H9 (cell line): ENCODE data around the gene LGALS4. TPM values are rescaled to one million over a fixed set of nuclear protein-coding genes. Genes with fewer than 3 reads are reported as not detected.
"Not testable (repeated sequence)": the region's sequence is repeated elsewhere in the genome, so short reads cannot be mapped to it uniquely, and the experiment has no call there.

Source experiments
- DNase-seq: peaks from one replicate; pipeline ENCODE4 v3.0.0-alpha.2; 2017
- H2AFZ ChIP-seq: one replicate; pipeline ENCODE4 v1.6.1; 2013; ENCODE audit warnings: mild to moderate bottlenecking, low read length, control low read depth, moderate library complexity
- H2AK5ac ChIP-seq: 2 replicates; pipeline ENCODE4 v1.6.1; 2013; ENCODE audit warnings: low read length, control low read depth, mixed read lengths; ENCODE audit not compliant: insufficient read length
- H2BK120ac ChIP-seq: one replicate; pipeline ENCODE4 v1.6.1; 2013; ENCODE audit warnings: low read depth, mild to moderate bottlenecking, low read length, control low read depth, inconsistent platforms; ENCODE audit not compliant: poor library complexity, severe bottlenecking
- H2BK12ac ChIP-seq: 2 replicates; pipeline ENCODE4 v1.6.1; 2013; ENCODE audit warnings: low read length, control low read depth, mixed read lengths, low read depth; ENCODE audit not compliant: insufficient read length
- H2BK15ac ChIP-seq: 2 replicates; pipeline ENCODE4 v1.6.1; 2013; ENCODE audit warnings: low read depth, low read length, control low read depth
- H2BK20ac ChIP-seq: one replicate; pipeline ENCODE4 v1.6.1; 2013; ENCODE audit warnings: low read depth, mild to moderate bottlenecking, low read length, control low read depth, inconsistent platforms; ENCODE audit not compliant: poor library complexity, severe bottlenecking
- H2BK5ac ChIP-seq: 2 replicates; pipeline ENCODE4 v1.6.1; 2013; ENCODE audit warnings: low read length, control low read depth, mixed read lengths; ENCODE audit not compliant: insufficient read length
- H3K14ac ChIP-seq: 2 replicates; pipeline ENCODE4 v1.6.1; 2013; ENCODE audit warnings: low read length, control low read depth; ENCODE audit not compliant: insufficient read depth
- H3K18ac ChIP-seq: 2 replicates; pipeline ENCODE4 v1.6.1; 2013; ENCODE audit warnings: low read depth, mild to moderate bottlenecking, mixed read lengths, low read length, control low read depth; ENCODE audit not compliant: insufficient read length
- H3K23ac ChIP-seq: 2 replicates; pipeline ENCODE4 v1.6.1; 2013; ENCODE audit warnings: low read length, control low read depth, mixed read lengths, low read depth; ENCODE audit not compliant: insufficient read length
- H3K23me2 ChIP-seq: 2 replicates; pipeline ENCODE4 v1.6.1; 2013; ENCODE audit warnings: low read depth, mild to moderate bottlenecking, mixed read lengths, low read length, control low read depth; ENCODE audit not compliant: insufficient read length, poor library complexity, severe bottlenecking
- H3K27ac ChIP-seq: 2 replicates; pipeline ENCODE4 v1.5.1; 2013; ENCODE audit warnings: low read length, control low read depth, mixed read lengths, low read depth; ENCODE audit not compliant: insufficient read length
- H3K27me3 ChIP-seq: 2 replicates; pipeline ENCODE4 v1.6.1; 2013; ENCODE audit warnings: low read length, control low read depth, inconsistent platforms; ENCODE audit not compliant: insufficient read depth
- H3K4ac ChIP-seq: 2 replicates; pipeline ENCODE4 v1.6.1; 2013; ENCODE audit warnings: low read depth, mild to moderate bottlenecking, control low read depth, inconsistent platforms, low read length, moderate library complexity
- H3K4me1 ChIP-seq: 2 replicates; pipeline ENCODE4 v1.6.1; 2013; ENCODE audit warnings: low read length, control low read depth, inconsistent platforms; ENCODE audit not compliant: insufficient read depth
- H3K4me2 ChIP-seq: 2 replicates; pipeline ENCODE4 v1.6.1; 2013; ENCODE audit warnings: low read length, control low read depth, mixed read lengths; ENCODE audit not compliant: insufficient read length, insufficient read depth
- H3K56ac ChIP-seq: 2 replicates; pipeline ENCODE4 v1.6.1; 2013; ENCODE audit warnings: low read depth, mild to moderate bottlenecking, mixed read lengths, low read length, control low read depth; ENCODE audit not compliant: insufficient read length
- H3K79me1 ChIP-seq: 2 replicates; pipeline ENCODE4 v1.6.1; 2013; ENCODE audit warnings: low read depth, mild to moderate bottlenecking, moderate library complexity, low read length, control low read depth, inconsistent platforms; ENCODE audit not compliant: insufficient read depth, poor library complexity, severe bottlenecking
- H3K79me2 ChIP-seq: 2 replicates; pipeline ENCODE4 v1.6.1; 2013; ENCODE audit warnings: low read length, control low read depth, inconsistent platforms; ENCODE audit not compliant: insufficient read depth
- H3K9ac ChIP-seq: 2 replicates; pipeline ENCODE4 v1.6.1; 2013; ENCODE audit warnings: low read length, control low read depth, mixed read lengths; ENCODE audit not compliant: insufficient read length; ENCODE audit errors: extremely low read depth
- H3K9me3 ChIP-seq: one replicate; pipeline ENCODE4 v1.6.1; 2013; ENCODE audit warnings: low read depth, low read length, inconsistent platforms; ENCODE audit not compliant: control insufficient read depth
- H3T11ph ChIP-seq: one replicate; pipeline ENCODE4 v1.6.1; 2013; ENCODE audit warnings: mild to moderate bottlenecking, low read length, control low read depth, inconsistent platforms
- H4K20me1 ChIP-seq: one replicate; pipeline ENCODE4 v1.6.1; 2013; ENCODE audit not compliant: control insufficient read depth, insufficient read length, insufficient read depth
- H4K5ac ChIP-seq: 2 replicates; pipeline ENCODE4 v1.6.1; 2013; ENCODE audit warnings: low read depth, mild to moderate bottlenecking, mixed read lengths, low read length, control low read depth; ENCODE audit not compliant: insufficient read length
- H4K8ac ChIP-seq: replicated peaks from 2 replicates; pipeline ENCODE4 v1.6.1; 2013; ENCODE audit warnings: low read length, control low read depth, mixed read lengths, low read depth; ENCODE audit not compliant: insufficient read length
- H4K91ac ChIP-seq: 2 replicates; pipeline ENCODE4 v1.6.1; 2013; ENCODE audit warnings: low read depth, mild to moderate bottlenecking, moderate library complexity, mixed read lengths, low read length, control low read depth; ENCODE audit not compliant: insufficient read length
- H3K27ac Mint-ChIP-seq, 3 experiments: 2 replicates in 2 of 3; 3 replicates in 1 of 3; pipeline ENCODE4 v1.8.0; 2020 to 2021; ENCODE audit warnings: mixed read lengths in 3 of 3, mild to moderate bottlenecking in 1 of 3, moderate library complexity in 1 of 3
- H3K27me3 Mint-ChIP-seq: 2 replicates; pipeline ENCODE4 v1.8.0; 2021; ENCODE audit warnings: low read depth, mild to moderate bottlenecking, moderate library complexity, mixed read lengths
- H3K36me3 Mint-ChIP-seq, 3 experiments: 2 replicates in 2 of 3; 3 replicates in 1 of 3; pipeline ENCODE4 v1.8.0; 2020 to 2021; ENCODE audit warnings: low read depth in 3 of 3, mixed read lengths in 3 of 3; ENCODE audit not compliant: insufficient read depth in 1 of 3
- H3K4me1 Mint-ChIP-seq, 2 experiments: 2 replicates each; pipeline ENCODE4 v1.8.0; 2020; ENCODE audit warnings: mixed read lengths in 2 of 2
- H3K4me3 Mint-ChIP-seq, 2 experiments: 2 replicates in 1 of 2; 3 replicates in 1 of 2; pipeline ENCODE4 v1.8.0; 2020 to 2021; ENCODE audit warnings: mild to moderate bottlenecking in 2 of 2, mixed read lengths in 2 of 2, moderate library complexity in 1 of 2
- H3K9me3 Mint-ChIP-seq, 2 experiments: 2 replicates in 1 of 2; 3 replicates in 1 of 2; pipeline ENCODE4 v1.8.0; 2020; ENCODE audit warnings: mild to moderate bottlenecking in 2 of 2, mixed read lengths in 2 of 2, moderate library complexity in 1 of 2
- WGBS: extraction: QIAGEN DNeasy Blood & Tissue Kit; methylation state at CpG from one replicate; pipeline ENCODE4 v1.1.7; 2013; ENCODE audit warnings: missing lambda C conversion rate, low lambda C conversion rate, mixed read lengths; ENCODE audit not compliant: insufficient read length; ENCODE audit errors: extremely low coverage; 5-methylcytosine and 5-hydroxymethylcytosine counted together
- total RNA-seq: library from RNA; stranded (reverse); gene quantifications from 2 replicates; pipeline ENCODE4 v1.2.1, GENCODE V29; 2021

Gene LGALS4
- total RNA-seq, 1 experiment from 2014 or later: 0.68 TPM

GRCh38 chr19:38753783-38754182, 59.0 kb downstream of the LGALS4 start:
- not testable (repeated sequence) for H2BK120ac ChIP-seq, H3K14ac ChIP-seq, H2AK5ac ChIP-seq, H4K91ac ChIP-seq, H3K27me3 ChIP-seq, H3K4ac ChIP-seq, H3K79me2 ChIP-seq, H2AFZ ChIP-seq, H3K27ac Mint-ChIP-seq, H3K9ac ChIP-seq, H3K79me1 ChIP-seq, DNase-seq, H3K18ac ChIP-seq, H4K8ac ChIP-seq, H3K56ac ChIP-seq, H4K20me1 ChIP-seq, H3K4me1 ChIP-seq, H3K4me2 ChIP-seq, H2BK20ac ChIP-seq, H4K5ac ChIP-seq, H3K4me3 Mint-ChIP-seq, H3T11ph ChIP-seq, H3K9me3 ChIP-seq, H3K27ac ChIP-seq, H2BK12ac ChIP-seq, H3K23me2 ChIP-seq, H2BK15ac ChIP-seq, H3K23ac ChIP-seq, H2BK5ac ChIP-seq, H3K9me3 Mint-ChIP-seq, H3K36me3 Mint-ChIP-seq, H3K4me1 Mint-ChIP-seq
- peaks cover 21% of the 10 kb centered on the region for H3K27me3 Mint-ChIP-seq
- WGBS: no CpG with 5 or more reads among the region's 3 CpGs

Other genes with a start within 250 kb of the LGALS4 start
- 25.7 and 31.1 TPM in 2 replicates for gene MAP4K1, start 195.0 kb downstream of the LGALS4 start, total RNA-seq
- 341 and 345 TPM in 2 replicates for gene EIF3K, start 193.8 kb downstream of the LGALS4 start, total RNA-seq
- 369 and 386 TPM in 2 replicates for gene ACTN4, start 165.3 kb downstream of the LGALS4 start, total RNA-seq
- 10.3 and 10.5 TPM in 2 replicates for gene CAPN12, start 68.5 kb downstream of the LGALS4 start, total RNA-seq
- gene LGALS7, start 39.4 kb downstream of the LGALS4 start, total RNA-seq: 0.92 TPM in 1 of 2 replicates, not detected in the other
- gene LGALS7B, start 23.7 kb downstream of the LGALS4 start, total RNA-seq: 0.90 and 1.4 TPM in 2 replicates
- 141 and 145 TPM in 2 replicates for gene ECH1, start 18.8 kb upstream of the LGALS4 start, total RNA-seq
- gene HNRNPL, start 37.0 kb upstream of the LGALS4 start, total RNA-seq: 704 and 710 TPM in 2 replicates
- gene RINL, start 65.3 kb upstream of the LGALS4 start, total RNA-seq: 6.4 and 7.3 TPM in 2 replicates
- gene SIRT2, start 86.7 kb upstream of the LGALS4 start, total RNA-seq: 8.4 and 9.2 TPM in 2 replicates
- 33.8 and 36.7 TPM in 2 replicates for gene NFKBIB, start 87.0 kb upstream of the LGALS4 start, total RNA-seq
- 0.99 and 1.3 TPM in 2 replicates for gene CCER2, start 99.2 kb upstream of the LGALS4 start, total RNA-seq
- gene SARS2, start 117.8 kb upstream of the LGALS4 start, total RNA-seq: 57.4 and 59.7 TPM in 2 replicates
- gene MRPS12, start 118.0 kb upstream of the LGALS4 start, total RNA-seq: 81.3 and 82.4 TPM in 2 replicates
- gene FBXO17, start 162.8 kb upstream of the LGALS4 start, total RNA-seq: 25.5 and 25.9 TPM in 2 replicates
- 14.5 and 16.7 TPM in 2 replicates for gene FBXO27, start 219.6 kb upstream of the LGALS4 start, total RNA-seq